GM12874 (cell line): Measurements from ENCODE around the gene PTPRA.

Experiments
- CTCF ChIP-seq: IDR thresholded peaks from 2 replicates; pipeline ENCODE4 v1.5.1; 2011; ENCODE audit warnings: low read depth, mild to moderate bottlenecking, control low read depth, low read length, moderate library complexity; ENCODE audit not compliant: insufficient read depth

PTPRA gene

GRCh38 chr20:2902818-2903217 lies 29.5 kb downstream of the PTPRA start:
- no peak for TF ChIP-seq CTCF

GRCh38 chr20:2903686-2904085 lies 30.4 kb downstream of the PTPRA start:
- no peak for TF ChIP-seq CTCF

DNA sequence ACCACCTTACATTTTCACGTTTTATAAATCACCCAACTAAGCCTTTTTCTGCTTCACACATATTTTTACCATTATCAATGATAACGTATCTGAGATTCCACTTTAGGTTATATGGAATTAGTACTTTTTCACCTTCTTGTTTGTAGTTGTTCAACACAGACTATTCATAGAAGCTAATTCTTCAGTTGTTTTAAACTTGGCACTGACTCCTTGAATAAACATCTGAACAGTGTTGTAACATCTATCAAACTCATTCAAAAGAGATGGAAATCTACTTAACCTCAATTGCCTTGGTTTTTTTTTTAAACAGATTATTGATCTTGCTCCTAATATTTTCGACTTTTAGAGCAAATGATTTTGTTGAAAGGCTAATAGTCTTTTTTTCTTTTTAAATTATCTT lies 34.2 kb downstream of the PTPRA start:
- no peak for TF ChIP-seq CTCF

- no peak for TF ChIP-seq CTCF
Measured at GRCh38 chr20:2909953-2910352, 36.7 kb downstream of the PTPRA start.

DNA sequence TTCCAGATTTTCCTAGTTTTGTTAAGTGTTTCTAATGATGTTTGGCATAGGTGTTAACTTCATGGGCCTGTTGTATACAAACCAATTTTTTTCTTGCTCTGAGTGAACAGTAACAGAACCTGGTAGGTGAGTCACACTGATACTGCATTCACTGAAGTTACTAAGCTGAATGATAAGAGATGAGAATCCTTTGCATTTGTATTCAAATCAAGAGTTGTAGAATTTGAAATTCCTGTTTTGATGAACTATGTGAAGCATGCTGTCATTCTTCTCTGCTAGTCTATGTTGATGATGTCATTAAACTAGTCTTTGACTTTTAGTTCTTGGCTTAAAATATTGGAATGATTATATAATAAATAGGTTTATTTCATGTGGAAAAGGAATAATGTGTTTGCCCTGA lies 37.9 kb downstream of the PTPRA start:
- no peak for TF ChIP-seq CTCF

DNA sequence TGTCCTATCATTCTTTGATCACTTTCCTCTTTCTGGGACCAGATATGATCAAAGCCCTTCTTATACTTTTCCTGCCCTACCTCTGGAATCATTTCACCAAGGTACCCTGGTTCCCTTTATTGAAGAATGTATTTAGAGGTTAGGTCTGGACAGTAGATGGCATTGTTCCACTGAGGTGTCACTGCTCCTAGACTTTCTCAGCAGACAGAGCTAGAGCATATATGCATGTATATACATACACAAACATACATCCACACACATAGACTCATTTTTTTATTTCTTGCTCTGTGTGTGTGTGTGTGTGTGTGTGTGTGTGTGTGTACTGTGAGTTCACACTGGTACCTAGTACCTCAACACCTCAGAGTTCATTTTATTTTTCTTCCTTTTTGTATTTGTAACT lies 40.9 kb downstream of the PTPRA start:
- no peak for TF ChIP-seq CTCF

- TF ChIP-seq CTCF = no peak
Measured at GRCh38 chr20:2917266-2917665, 44.0 kb downstream of the PTPRA start.
